Loucy (cell line): ENCODE results near the gene PTPRO.

Experiments used
- H2AFZ ChIP-seq: fragments of 200-600 bp; sonication (generic); 2 replicates; pipeline ENCODE4 v1.6.0; 2016; ENCODE audit warnings: antibody characterized with exemption, mild to moderate bottlenecking, low read length, moderate library complexity
- H3F3A ChIP-seq: fragments of 200-600 bp; 2 replicates; pipeline ENCODE4 v1.6.0; 2016; ENCODE audit warnings: antibody characterized with exemption, low read depth, mild to moderate bottlenecking
- H3K27me3 ChIP-seq: fragments of 200-600 bp; sonication (generic); 2 replicates; pipeline ENCODE4 v1.6.1; 2014; ENCODE audit warnings: low read length, mild to moderate bottlenecking; ENCODE audit not compliant: insufficient read depth, poor library complexity, severe bottlenecking
- H3K36me3 ChIP-seq: fragments of 200-600 bp; sonication (generic); 2 replicates; pipeline ENCODE4 v1.6.1; 2016; ENCODE audit warnings: low read length; ENCODE audit not compliant: insufficient read depth
- H3K4me1 ChIP-seq: fragments of 200-600 bp; sonication (generic); 2 replicates; pipeline ENCODE4 v1.5.1; 2014; ENCODE audit warnings: low read length, mild to moderate bottlenecking; ENCODE audit not compliant: insufficient read depth, poor library complexity, severe bottlenecking
- H3K4me2 ChIP-seq: fragments of 200-600 bp; sonication (generic); 2 replicates; pipeline ENCODE4 v1.6.0; 2014; ENCODE audit warnings: antibody characterized with exemption, low read length, low read depth, mild to moderate bottlenecking; ENCODE audit not compliant: poor library complexity, severe bottlenecking
- H3K4me3 ChIP-seq: fragments of 200-600 bp; sonication (generic); 2 replicates; pipeline ENCODE4 v1.5.1; 2014; ENCODE audit warnings: low read length, mild to moderate bottlenecking, mixed read lengths; ENCODE audit not compliant: poor library complexity, severe bottlenecking
- H3K79me2 ChIP-seq: fragments of 200-600 bp; sonication (generic); 2 replicates; pipeline ENCODE4 v1.6.1; 2014; ENCODE audit warnings: low read length; ENCODE audit not compliant: insufficient read depth
- H3K9ac ChIP-seq: fragments of 200-600 bp; sonication (generic); 2 replicates; pipeline ENCODE4 v1.6.0; 2014; ENCODE audit warnings: mild to moderate bottlenecking, low read depth, low read length, moderate library complexity; ENCODE audit not compliant: poor library complexity, severe bottlenecking
- H3K9me2 ChIP-seq: fragments of 200-600 bp; sonication (generic); replicated peaks from 2 replicates; pipeline ENCODE4 v1.6.1; 2016; ENCODE audit warnings: low read depth, low read length, mixed read lengths
- H3K9me3 ChIP-seq: fragments of 200-600 bp; sonication (generic); 2 replicates; pipeline ENCODE4 v1.6.1; 2014; ENCODE audit warnings: mild to moderate bottlenecking, antibody characterized with exemption, low read length, low read depth; ENCODE audit not compliant: insufficient read depth
- H4K20me1 ChIP-seq: fragments of 200-600 bp; sonication (generic); 2 replicates; pipeline ENCODE4 v1.6.0; 2014; ENCODE audit warnings: antibody characterized with exemption, low read length, mild to moderate bottlenecking; ENCODE audit not compliant: insufficient read depth, poor library complexity, severe bottlenecking
- CTCF ChIP-seq: fragments of 200-600 bp; sonication (generic); conservative IDR thresholded peaks from 2 replicates; pipeline ENCODE4 v1.5.1; 2014; ENCODE audit warnings: mild to moderate bottlenecking, antibody characterized with exemption, low read length
- EZH2phosphoT487 ChIP-seq: fragments of 200-600 bp; IDR thresholded peaks from 2 replicates; pipeline ENCODE4 v1.6.1; 2018; ENCODE audit warnings: antibody characterized with exemption, mild to moderate bottlenecking, moderate library complexity, borderline replicate concordance

PTPRO gene

GRCh38 chr12:15545334-15545733, 223.0 kb downstream of the PTPRO start:
- no peaks in the 10 kb centered on the region for H3K79me2 ChIP-seq
- no peaks in the 10 kb centered on the region for H3K27me3 ChIP-seq
- no peaks in the 10 kb centered on the region for H4K20me1 ChIP-seq
- H3K36me3 ChIP-seq, result no peaks in the 10 kb centered on the region
- no peak overlapping the region for H3K4me2 ChIP-seq
- H3K9me2 ChIP-seq, result no peaks in the 10 kb centered on the region
- no peak for TF ChIP-seq EZH2phosphoT487
- TF ChIP-seq CTCF, result no peak
- no peak overlapping the region for H3K4me3 ChIP-seq
- H3K4me1 ChIP-seq, result no peaks in the 10 kb centered on the region
- no peaks in the 10 kb centered on the region for H3K9me3 ChIP-seq
- no peaks in the 10 kb centered on the region for H3F3A ChIP-seq
- H3K9ac ChIP-seq, result no peak overlapping the region
- H2AFZ ChIP-seq, result no peak overlapping the region

- Histone ChIP-seq H3K36me3 (no peaks in the 10 kb centered on the region), H4K20me1 (no peaks in the 10 kb centered on the region), H3F3A (no peaks in the 10 kb centered on the region), H3K27me3 (no peaks in the 10 kb centered on the region), H3K9me3 (no peaks in the 10 kb centered on the region), H3K4me1 (no peaks in the 10 kb centered on the region), H3K9ac (no peak overlapping the region), H2AFZ (no peak overlapping the region), H3K79me2 (no peaks in the 10 kb centered on the region), H3K9me2 (no peaks in the 10 kb centered on the region), H3K4me2 (no peak overlapping the region), H3K4me3 (no peak overlapping the region)
- TF ChIP-seq CTCF, result no peak
- no peak for TF ChIP-seq EZH2phosphoT487
Observed at GRCh38 chr12:15546102-15546701, 223.9 kb downstream of the PTPRO start.

- Histone ChIP-seq H3F3A (no peaks in the 10 kb centered on the region), H3K9ac (no peak overlapping the region), H3K36me3 (no peaks in the 10 kb centered on the region), H3K9me3 (no peaks in the 10 kb centered on the region), H3K79me2 (no peaks in the 10 kb centered on the region), H3K27me3 (no peaks in the 10 kb centered on the region), H2AFZ (no peak overlapping the region), H3K4me2 (no peak overlapping the region), H3K4me3 (no peak overlapping the region), H3K4me1 (no peaks in the 10 kb centered on the region), H3K9me2 (no peaks in the 10 kb centered on the region), H4K20me1 (no peaks in the 10 kb centered on the region)
- no peak for TF ChIP-seq CTCF
Observed at GRCh38 chr12:15547063-15547462, 224.8 kb downstream of the PTPRO start.
